HepG2 (cell line): ENCODE measurements around the gene PTH2. TPM values are rescaled to one million over a fixed set of nuclear protein-coding genes. Genes with fewer than 3 reads are reported as not detected.

Experiments used
- ATF1 ChIP-seq: IDR thresholded peaks from 2 replicates; pipeline ENCODE4 v1.6.1; 2016; ENCODE audit warnings: mild to moderate bottlenecking, control low read depth
- ATF7-NPFF ChIP-seq: sonication (generic); formaldehyde crosslinking; IDR thresholded peaks from 2 replicates; pipeline ENCODE4 v1.8.1; 2023; ENCODE audit warnings: mild to moderate bottlenecking, low read depth, missing genetic modification reagents, moderate library complexity
- CAMTA2 ChIP-seq: sonication (generic); formaldehyde crosslinking; IDR thresholded peaks from 2 replicates; pipeline ENCODE4 v1.4.0; 2020; ENCODE audit warnings: mild to moderate bottlenecking, missing genetic modification reagents, borderline replicate concordance
- EED ChIP-seq: sonication (generic); formaldehyde crosslinking; IDR thresholded peaks from 2 replicates; pipeline ENCODE4 v1.5.0; 2020; ENCODE audit warnings: mild to moderate bottlenecking, missing genetic modification reagents
- GFI1 ChIP-seq: sonication (generic); formaldehyde crosslinking; IDR thresholded peaks from 2 replicates; pipeline ENCODE4 v1.5.0; 2020; ENCODE audit warnings: missing genetic modification reagents, mild to moderate bottlenecking, borderline replicate concordance
- MED1 ChIP-seq: sonication (generic); formaldehyde crosslinking; IDR thresholded peaks from 2 replicates; pipeline ENCODE4 v1.4.0; 2020; ENCODE audit warnings: missing genetic modification reagents
- NBN ChIP-seq: fragments of 450-650 bp; conservative IDR thresholded peaks from 2 replicates; pipeline ENCODE4 v1.6.1; 2017
- NCOA2 ChIP-seq: sonication (generic); formaldehyde crosslinking; IDR thresholded peaks from 2 replicates; pipeline ENCODE4 v1.8.0; 2022; ENCODE audit warnings: inconsistent platforms
- NR2C2 ChIP-seq: sonication (generic); formaldehyde crosslinking; IDR thresholded peaks from 2 replicates; pipeline ENCODE4 v1.4.0; 2020; ENCODE audit warnings: missing genetic modification reagents, mild to moderate bottlenecking, moderate library complexity, borderline replicate concordance
- TCF12 ChIP-seq, 2 experiments: fragments of 450-650 bp in 1 of 2; sonication (generic) in 1 of 2; formaldehyde crosslinking in 1 of 2; IDR thresholded peaks; 2 replicates each; pipeline versions ENCODE4 v1.6.1 to v1.8.0; 2017 to 2022; ENCODE audit warnings: antibody characterized with exemption in 1 of 2, mild to moderate bottlenecking in 1 of 2, missing genetic modification reagents in 1 of 2, moderate library complexity in 1 of 2
- THYN1 ChIP-seq: sonication (generic); formaldehyde crosslinking; IDR thresholded peaks from 2 replicates; pipeline ENCODE4 v1.8.1; 2023; ENCODE audit warnings: low read depth, mild to moderate bottlenecking, moderate library complexity, missing genetic modification reagents, borderline replicate concordance
- U2AF1 ChIP-seq: fragments of 200-400 bp; formaldehyde crosslinking; optimal IDR thresholded peaks from 2 replicates; pipeline ENCODE3; 2017; ENCODE audit warnings: mild to moderate bottlenecking, low read depth, low read length
- WIZ ChIP-seq: sonication (generic); formaldehyde crosslinking; IDR thresholded peaks from 2 replicates; pipeline ENCODE4 v1.5.1; 2020; ENCODE audit warnings: mild to moderate bottlenecking, missing genetic modification reagents
- ZNF607 ChIP-seq: sonication (generic); formaldehyde crosslinking; IDR thresholded peaks from 2 replicates; pipeline ENCODE4 v1.5.1; 2020; ENCODE audit warnings: missing genetic modification reagents, mild to moderate bottlenecking, borderline replicate concordance
- polyA plus RNA-seq, 8 experiments: library from polyadenylated mRNA; depleted of rRNA in 3 of 8; stranded (reverse) in 7 of 8; unstranded in 1 of 8; fragments of >200 nt; fragmentation: Illumina TruSeq in 4 of 8; extraction: Trizol in 4 of 8; gene quantifications; 2 replicates each; pipeline versions ENCODE4 v1.2.1 to v1.2.3, GENCODE V29; 2011 to 2016; ENCODE audit warnings: low read depth in 4 of 8, missing spikeins in 1 of 8, mixed read lengths in 1 of 8; ENCODE audit not compliant: insufficient read depth in 1 of 8
- total RNA-seq, 5 experiments: library from RNA; depleted of rRNA; stranded (reverse); fragments of >200 nt; fragmentation: Illumina TruSeq; extraction: Trizol; gene quantifications; 2 replicates each; pipeline ENCODE4 v1.2.3, GENCODE V29; 2016; ENCODE audit warnings: low read depth in 1 of 5
- TF ChIP-seq, protein P1 (sequence below): sonication (generic); formaldehyde crosslinking; IDR thresholded peaks from 2 replicates; pipeline ENCODE4 v1.4.0; 2020; ENCODE audit warnings: mild to moderate bottlenecking, missing genetic modification reagents
- TF ChIP-seq, protein P2 (sequence below): sonication (generic); formaldehyde crosslinking; IDR thresholded peaks from 2 replicates; pipeline ENCODE4 v1.5.1; 2020; ENCODE audit warnings: missing genetic modification reagents, mild to moderate bottlenecking, borderline replicate concordance
- TF ChIP-seq, protein P3 (sequence below): sonication (generic); formaldehyde crosslinking; IDR thresholded peaks from 2 replicates; pipeline ENCODE4 v1.4.0; 2020; ENCODE audit warnings: low read depth, mild to moderate bottlenecking, missing genetic modification reagents
- TF ChIP-seq, protein P4 (sequence below): sonication (generic); formaldehyde crosslinking; IDR thresholded peaks from 2 replicates; pipeline ENCODE4 v1.4.0; 2020; ENCODE audit warnings: missing genetic modification reagents, mild to moderate bottlenecking, borderline replicate concordance
- TF ChIP-seq, protein P5 (sequence below): sonication (generic); formaldehyde crosslinking; IDR thresholded peaks from 2 replicates; pipeline ENCODE4 v1.8.1; 2023; ENCODE audit warnings: mild to moderate bottlenecking, missing genetic modification reagents

Gene PTH2
- total and polyA plus RNA-seq, 2 of the 13 experiments (the other 11 are each of a cell fraction or from before 2014, with no cell fraction given): not detected

DNA sequence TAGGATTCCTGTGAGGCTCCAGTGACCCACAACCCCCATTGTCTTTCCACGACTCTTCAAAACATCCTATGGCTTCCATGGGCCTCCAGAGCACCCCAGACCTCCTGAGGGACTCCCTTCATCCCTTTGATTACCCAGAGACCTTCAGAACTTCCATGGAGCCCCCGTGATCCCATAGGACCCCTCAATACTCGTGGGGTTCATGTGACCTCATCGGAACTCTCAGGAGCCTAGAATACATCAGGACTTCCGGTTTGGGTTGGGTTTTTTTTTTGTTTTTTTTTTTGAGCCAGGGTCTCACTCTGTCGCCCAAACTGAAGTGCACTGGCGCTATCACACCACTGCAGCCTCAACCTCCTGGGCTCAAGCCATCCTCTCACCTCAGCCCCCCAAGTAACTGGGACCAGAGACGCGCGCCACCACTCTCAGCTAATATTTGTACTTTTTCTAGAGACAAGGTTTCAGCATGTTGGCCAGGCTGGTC, 30.6 kb upstream of the PTH2 start (continued):
- TF ChIP-seq, protein P1, sequence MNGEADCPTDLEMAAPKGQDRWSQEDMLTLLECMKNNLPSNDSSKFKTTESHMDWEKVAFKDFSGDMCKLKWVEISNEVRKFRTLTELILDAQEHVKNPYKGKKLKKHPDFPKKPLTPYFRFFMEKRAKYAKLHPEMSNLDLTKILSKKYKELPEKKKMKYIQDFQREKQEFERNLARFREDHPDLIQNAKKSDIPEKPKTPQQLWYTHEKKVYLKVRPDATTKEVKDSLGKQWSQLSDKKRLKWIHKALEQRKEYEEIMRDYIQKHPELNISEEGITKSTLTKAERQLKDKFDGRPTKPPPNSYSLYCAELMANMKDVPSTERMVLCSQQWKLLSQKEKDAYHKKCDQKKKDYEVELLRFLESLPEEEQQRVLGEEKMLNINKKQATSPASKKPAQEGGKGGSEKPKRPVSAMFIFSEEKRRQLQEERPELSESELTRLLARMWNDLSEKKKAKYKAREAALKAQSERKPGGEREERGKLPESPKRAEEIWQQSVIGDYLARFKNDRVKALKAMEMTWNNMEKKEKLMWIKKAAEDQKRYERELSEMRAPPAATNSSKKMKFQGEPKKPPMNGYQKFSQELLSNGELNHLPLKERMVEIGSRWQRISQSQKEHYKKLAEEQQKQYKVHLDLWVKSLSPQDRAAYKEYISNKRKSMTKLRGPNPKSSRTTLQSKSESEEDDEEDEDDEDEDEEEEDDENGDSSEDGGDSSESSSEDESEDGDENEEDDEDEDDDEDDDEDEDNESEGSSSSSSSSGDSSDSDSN (CRISPR knock-in tag): no peak
- TF ChIP-seq, protein P2, sequence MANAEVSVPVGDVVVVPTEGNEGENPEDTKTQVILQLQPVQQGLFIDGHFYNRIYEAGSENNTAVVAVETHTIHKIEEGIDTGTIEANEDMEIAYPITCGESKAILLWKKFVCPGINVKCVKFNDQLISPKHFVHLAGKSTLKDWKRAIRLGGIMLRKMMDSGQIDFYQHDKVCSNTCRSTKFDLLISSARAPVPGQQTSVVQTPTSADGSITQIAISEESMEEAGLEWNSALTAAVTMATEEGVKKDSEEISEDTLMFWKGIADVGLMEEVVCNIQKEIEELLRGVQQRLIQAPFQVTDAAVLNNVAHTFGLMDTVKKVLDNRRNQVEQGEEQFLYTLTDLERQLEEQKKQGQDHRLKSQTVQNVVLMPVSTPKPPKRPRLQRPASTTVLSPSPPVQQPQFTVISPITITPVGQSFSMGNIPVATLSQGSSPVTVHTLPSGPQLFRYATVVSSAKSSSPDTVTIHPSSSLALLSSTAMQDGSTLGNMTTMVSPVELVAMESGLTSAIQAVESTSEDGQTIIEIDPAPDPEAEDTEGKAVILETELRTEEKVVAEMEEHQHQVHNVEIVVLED: peak; percentile 39; the same call in 1 of the 2 replicates
- TF ChIP-seq WIZ (no peak), GFI1 (CRISPR knock-in tag) (no peak), EED (no peak), ZNF607 (CRISPR knock-in tag) (peak; percentile 22; the same call in 1 of the 2 replicates), MED1 (CRISPR knock-in tag) (no peak), TCF12 (IDR thresholded peaks at IDR 0.05) (no peak), TCF12 (CRISPR knock-in tag; IDR thresholded peaks at IDR 0.05) (0 out of 2 replicates have a peak, but pooled peaks have one; percentile 32), NCOA2 (CRISPR knock-in tag) (no peak), NBN (no peak), THYN1 (CRISPR knock-in tag) (no peak), CAMTA2 (CRISPR knock-in tag) (no peak), U2AF1 (peak; percentile 71), ATF1 (0 out of 2 replicates have a peak, but pooled peaks have one; percentile 36), ATF7-NPFF (no peak), NR2C2 (0 out of 2 replicates have a peak, but pooled peaks have one; percentile 13)
- TF ChIP-seq, protein P3, sequence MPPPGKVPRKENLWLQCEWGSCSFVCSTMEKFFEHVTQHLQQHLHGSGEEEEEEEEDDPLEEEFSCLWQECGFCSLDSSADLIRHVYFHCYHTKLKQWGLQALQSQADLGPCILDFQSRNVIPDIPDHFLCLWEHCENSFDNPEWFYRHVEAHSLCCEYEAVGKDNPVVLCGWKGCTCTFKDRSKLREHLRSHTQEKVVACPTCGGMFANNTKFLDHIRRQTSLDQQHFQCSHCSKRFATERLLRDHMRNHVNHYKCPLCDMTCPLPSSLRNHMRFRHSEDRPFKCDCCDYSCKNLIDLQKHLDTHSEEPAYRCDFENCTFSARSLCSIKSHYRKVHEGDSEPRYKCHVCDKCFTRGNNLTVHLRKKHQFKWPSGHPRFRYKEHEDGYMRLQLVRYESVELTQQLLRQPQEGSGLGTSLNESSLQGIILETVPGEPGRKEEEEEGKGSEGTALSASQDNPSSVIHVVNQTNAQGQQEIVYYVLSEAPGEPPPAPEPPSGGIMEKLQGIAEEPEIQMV (CRISPR knock-in tag): no peak
- TF ChIP-seq, protein P4, sequence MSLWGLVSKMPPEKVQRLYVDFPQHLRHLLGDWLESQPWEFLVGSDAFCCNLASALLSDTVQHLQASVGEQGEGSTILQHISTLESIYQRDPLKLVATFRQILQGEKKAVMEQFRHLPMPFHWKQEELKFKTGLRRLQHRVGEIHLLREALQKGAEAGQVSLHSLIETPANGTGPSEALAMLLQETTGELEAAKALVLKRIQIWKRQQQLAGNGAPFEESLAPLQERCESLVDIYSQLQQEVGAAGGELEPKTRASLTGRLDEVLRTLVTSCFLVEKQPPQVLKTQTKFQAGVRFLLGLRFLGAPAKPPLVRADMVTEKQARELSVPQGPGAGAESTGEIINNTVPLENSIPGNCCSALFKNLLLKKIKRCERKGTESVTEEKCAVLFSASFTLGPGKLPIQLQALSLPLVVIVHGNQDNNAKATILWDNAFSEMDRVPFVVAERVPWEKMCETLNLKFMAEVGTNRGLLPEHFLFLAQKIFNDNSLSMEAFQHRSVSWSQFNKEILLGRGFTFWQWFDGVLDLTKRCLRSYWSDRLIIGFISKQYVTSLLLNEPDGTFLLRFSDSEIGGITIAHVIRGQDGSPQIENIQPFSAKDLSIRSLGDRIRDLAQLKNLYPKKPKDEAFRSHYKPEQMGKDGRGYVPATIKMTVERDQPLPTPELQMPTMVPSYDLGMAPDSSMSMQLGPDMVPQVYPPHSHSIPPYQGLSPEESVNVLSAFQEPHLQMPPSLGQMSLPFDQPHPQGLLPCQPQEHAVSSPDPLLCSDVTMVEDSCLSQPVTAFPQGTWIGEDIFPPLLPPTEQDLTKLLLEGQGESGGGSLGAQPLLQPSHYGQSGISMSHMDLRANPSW (CRISPR knock-in tag): 0 out of 2 replicates have a peak, but pooled peaks have one; percentile 27
- TF ChIP-seq, protein P5, sequence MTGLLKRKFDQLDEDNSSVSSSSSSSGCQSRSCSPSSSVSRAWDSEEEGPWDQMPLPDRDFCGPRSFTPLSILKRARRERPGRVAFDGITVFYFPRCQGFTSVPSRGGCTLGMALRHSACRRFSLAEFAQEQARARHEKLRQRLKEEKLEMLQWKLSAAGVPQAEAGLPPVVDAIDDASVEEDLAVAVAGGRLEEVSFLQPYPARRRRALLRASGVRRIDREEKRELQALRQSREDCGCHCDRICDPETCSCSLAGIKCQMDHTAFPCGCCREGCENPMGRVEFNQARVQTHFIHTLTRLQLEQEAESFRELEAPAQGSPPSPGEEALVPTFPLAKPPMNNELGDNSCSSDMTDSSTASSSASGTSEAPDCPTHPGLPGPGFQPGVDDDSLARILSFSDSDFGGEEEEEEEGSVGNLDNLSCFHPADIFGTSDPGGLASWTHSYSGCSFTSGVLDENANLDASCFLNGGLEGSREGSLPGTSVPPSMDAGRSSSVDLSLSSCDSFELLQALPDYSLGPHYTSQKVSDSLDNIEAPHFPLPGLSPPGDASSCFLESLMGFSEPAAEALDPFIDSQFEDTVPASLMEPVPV: 0 out of 2 replicates have a peak, but pooled peaks have one; percentile 70
